Right lobe of liver (tissue), 4 donors: ENCODE measurements around the gene SCRN2.

Experiments used
- POLR2A ChIP-seq: fragments of 450-650 bp; IDR thresholded peaks from one replicate; pipeline ENCODE4 v1.6.1; 2017; ENCODE audit warnings: antibody characterized with exemption, mild to moderate bottlenecking
- TF ChIP-seq, protein P1 (sequence below), 4 donors: fragments of 200-600 bp in 3 of 4; fragments of 450-650 bp in 1 of 4; IDR thresholded peaks; one replicate each; pipeline versions ENCODE4 v1.5.1 to v1.8.0; 2016 to 2022; ENCODE audit warnings: antibody characterized with exemption in 4 of 4, mild to moderate bottlenecking in 2 of 4
- donor health status: DM: no; HTN: no; CAD: no.
- donor health status: DM: no; HTN: no; CAD: no.
- donor health status: DM: no; HTN: yes; CAD: no.

- no peak for TF ChIP-seq POLR2A
- TF ChIP-seq, protein P1, sequence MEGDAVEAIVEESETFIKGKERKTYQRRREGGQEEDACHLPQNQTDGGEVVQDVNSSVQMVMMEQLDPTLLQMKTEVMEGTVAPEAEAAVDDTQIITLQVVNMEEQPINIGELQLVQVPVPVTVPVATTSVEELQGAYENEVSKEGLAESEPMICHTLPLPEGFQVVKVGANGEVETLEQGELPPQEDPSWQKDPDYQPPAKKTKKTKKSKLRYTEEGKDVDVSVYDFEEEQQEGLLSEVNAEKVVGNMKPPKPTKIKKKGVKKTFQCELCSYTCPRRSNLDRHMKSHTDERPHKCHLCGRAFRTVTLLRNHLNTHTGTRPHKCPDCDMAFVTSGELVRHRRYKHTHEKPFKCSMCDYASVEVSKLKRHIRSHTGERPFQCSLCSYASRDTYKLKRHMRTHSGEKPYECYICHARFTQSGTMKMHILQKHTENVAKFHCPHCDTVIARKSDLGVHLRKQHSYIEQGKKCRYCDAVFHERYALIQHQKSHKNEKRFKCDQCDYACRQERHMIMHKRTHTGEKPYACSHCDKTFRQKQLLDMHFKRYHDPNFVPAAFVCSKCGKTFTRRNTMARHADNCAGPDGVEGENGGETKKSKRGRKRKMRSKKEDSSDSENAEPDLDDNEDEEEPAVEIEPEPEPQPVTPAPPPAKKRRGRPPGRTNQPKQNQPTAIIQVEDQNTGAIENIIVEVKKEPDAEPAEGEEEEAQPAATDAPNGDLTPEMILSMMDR (IDR thresholded peaks at IDR 0.05): no peak
Observed at GRCh38 chr17:47813512-47814031, 27.5 kb downstream of the SCRN2 start.
